ENCODE measurements around the gene SLC17A8.

DNA sequence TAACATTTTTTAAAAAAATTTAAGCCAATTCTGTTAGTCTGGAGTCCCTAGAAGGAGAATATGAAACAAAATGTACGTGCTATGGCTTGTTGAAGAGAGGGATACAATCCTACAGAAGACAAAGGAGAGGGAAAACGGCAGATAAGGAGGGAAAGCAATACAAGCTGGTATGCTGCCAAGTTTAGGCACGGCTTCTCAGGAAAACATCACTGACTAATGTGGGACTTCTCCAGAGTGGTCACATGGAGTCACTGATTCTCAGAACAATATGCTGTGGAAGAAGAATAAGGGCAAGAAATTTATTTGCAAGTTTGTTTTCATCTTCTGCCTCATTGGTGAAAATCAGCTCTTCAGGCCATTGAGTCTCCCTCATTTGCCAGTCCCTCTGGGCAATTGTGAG, 93.9 kb downstream of the SLC17A8 start:
- TF ChIP-seq, protein P1, sequence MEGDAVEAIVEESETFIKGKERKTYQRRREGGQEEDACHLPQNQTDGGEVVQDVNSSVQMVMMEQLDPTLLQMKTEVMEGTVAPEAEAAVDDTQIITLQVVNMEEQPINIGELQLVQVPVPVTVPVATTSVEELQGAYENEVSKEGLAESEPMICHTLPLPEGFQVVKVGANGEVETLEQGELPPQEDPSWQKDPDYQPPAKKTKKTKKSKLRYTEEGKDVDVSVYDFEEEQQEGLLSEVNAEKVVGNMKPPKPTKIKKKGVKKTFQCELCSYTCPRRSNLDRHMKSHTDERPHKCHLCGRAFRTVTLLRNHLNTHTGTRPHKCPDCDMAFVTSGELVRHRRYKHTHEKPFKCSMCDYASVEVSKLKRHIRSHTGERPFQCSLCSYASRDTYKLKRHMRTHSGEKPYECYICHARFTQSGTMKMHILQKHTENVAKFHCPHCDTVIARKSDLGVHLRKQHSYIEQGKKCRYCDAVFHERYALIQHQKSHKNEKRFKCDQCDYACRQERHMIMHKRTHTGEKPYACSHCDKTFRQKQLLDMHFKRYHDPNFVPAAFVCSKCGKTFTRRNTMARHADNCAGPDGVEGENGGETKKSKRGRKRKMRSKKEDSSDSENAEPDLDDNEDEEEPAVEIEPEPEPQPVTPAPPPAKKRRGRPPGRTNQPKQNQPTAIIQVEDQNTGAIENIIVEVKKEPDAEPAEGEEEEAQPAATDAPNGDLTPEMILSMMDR (IDR thresholded peaks at IDR 0.05; ENCODE audit: poor library complexity, severe bottlenecking) = no peak
- TF ChIP-seq EP300 (conservative IDR thresholded peaks at IDR 0.05; ENCODE audit: poor library complexity, severe bottlenecking) (no peak), RAD21 (conservative IDR thresholded peaks at IDR 0.05) (no peak), POLR2AphosphoS5 (IDR thresholded peaks at IDR 0.05) (no peak), SMC3 (conservative IDR thresholded peaks at IDR 0.05; ENCODE audit: poor library complexity) (no peak), MXI1 (conservative IDR thresholded peaks at IDR 0.05; ENCODE audit: poor library complexity, severe bottlenecking) (no peak), TAF1 (IDR thresholded peaks at IDR 0.05; ENCODE audit: low read depth) (no peak), EZH2 (IDR thresholded peaks at IDR 0.05; ENCODE audit: borderline replicate concordance, insufficient read depth, low read length, poor library complexity, severe bottlenecking) (no peak)
- TF ChIP-seq, protein P2, sequence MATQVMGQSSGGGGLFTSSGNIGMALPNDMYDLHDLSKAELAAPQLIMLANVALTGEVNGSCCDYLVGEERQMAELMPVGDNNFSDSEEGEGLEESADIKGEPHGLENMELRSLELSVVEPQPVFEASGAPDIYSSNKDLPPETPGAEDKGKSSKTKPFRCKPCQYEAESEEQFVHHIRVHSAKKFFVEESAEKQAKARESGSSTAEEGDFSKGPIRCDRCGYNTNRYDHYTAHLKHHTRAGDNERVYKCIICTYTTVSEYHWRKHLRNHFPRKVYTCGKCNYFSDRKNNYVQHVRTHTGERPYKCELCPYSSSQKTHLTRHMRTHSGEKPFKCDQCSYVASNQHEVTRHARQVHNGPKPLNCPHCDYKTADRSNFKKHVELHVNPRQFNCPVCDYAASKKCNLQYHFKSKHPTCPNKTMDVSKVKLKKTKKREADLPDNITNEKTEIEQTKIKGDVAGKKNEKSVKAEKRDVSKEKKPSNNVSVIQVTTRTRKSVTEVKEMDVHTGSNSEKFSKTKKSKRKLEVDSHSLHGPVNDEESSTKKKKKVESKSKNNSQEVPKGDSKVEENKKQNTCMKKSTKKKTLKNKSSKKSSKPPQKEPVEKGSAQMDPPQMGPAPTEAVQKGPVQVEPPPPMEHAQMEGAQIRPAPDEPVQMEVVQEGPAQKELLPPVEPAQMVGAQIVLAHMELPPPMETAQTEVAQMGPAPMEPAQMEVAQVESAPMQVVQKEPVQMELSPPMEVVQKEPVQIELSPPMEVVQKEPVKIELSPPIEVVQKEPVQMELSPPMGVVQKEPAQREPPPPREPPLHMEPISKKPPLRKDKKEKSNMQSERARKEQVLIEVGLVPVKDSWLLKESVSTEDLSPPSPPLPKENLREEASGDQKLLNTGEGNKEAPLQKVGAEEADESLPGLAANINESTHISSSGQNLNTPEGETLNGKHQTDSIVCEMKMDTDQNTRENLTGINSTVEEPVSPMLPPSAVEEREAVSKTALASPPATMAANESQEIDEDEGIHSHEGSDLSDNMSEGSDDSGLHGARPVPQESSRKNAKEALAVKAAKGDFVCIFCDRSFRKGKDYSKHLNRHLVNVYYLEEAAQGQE (IDR thresholded peaks at IDR 0.05; ENCODE audit: borderline replicate concordance) = no peak
